Dermis microvascular lymphatic vessel endothelial cell (primary cell): ENCODE results near the gene AKR1C4. TPM values are rescaled to one million over a fixed set of nuclear protein-coding genes. Genes with fewer than 3 reads are reported as not detected.

Experiments used
- DNase-seq, 2 donors: peaks; one replicate each; pipeline versions ENCODE4 v3.0.0 to v3.0.0-alpha.2; 2010; ENCODE audit warnings: low read depth in 2 of 2
- total RNA-seq: library from RNA; depleted of rRNA; stranded (reverse); fragments of >200 nt; gene quantifications from 2 replicates; pipeline ENCODE4 v1.2.1, GENCODE V29; 2014

The AKR1C4 gene
- total RNA-seq, 1 donor from 2014 or later = not detected

DNA sequence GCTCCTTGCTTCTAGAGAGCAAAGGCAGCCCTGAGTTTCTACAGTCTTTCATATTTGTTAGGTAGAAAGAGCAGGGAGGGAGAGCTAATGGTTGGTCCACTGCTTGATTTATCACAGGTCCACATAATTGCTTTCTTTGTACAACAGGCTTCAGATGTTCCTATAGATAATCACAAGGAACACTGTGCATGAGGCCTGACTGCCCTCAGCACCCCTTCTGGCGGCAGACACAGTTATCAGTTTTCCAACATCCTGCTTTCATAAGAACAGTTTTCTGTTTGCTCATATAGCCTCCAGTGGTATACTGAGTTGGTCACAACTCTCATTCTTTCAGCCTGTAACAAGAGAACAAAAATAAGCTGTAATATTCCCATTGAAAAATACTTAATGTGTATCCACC, 69.7 kb downstream of the AKR1C4 start:
- no peak for DNase-seq

DNA sequence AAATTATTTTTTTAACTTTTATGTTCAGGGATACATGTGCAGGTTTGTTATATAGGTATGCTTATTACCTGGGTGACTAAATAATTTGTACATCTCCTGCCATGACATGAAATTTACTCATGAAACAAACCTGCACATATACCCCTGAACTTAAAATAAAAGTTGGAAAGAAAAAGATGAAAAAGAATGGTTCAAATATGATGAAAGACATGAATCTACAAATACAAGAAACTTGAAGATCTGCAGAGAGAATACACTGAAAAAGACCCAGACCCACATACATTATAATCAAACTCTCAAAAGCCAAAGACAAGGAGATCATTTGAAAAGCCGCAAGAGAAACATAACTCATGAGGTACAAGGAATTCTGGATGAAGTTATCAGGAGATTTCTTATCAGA, 70.2 kb downstream of the AKR1C4 start:
- no peak for DNase-seq

DNA sequence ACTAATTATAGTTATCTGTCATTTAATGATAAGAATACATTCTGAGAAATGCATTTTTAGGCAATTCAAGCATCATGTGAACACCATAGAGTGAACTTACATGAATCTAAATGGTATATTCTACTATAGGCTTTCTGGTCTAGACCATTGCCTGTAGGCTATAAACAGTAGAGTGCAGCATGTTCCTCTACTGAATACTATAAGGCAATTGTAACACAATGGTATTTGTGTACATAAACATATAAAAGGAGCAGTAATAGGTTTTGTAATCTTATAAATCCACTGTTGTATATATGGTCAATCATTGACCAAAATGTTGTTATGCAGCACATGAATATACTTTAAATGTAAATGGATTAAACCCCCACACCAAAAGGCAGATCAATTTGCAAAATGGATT, 71.6 kb downstream of the AKR1C4 start:
- no peak for DNase-seq

Other genes with a start within 250 kb of the AKR1C4 start
- 30.8 and 81.5 TPM in 2 replicates for gene AKR1C1, start 233.4 kb upstream of the AKR1C4 start, total RNA-seq
- 22.7 and 53.6 TPM in 2 replicates for gene AKR1C2, start 193.0 kb upstream of the AKR1C4 start, total RNA-seq
- 173 and 272 TPM in 2 replicates for gene AKR1C3, start 102.4 kb upstream of the AKR1C4 start, total RNA-seq
- not detected in 2 replicates for gene AKR1C8, start 11.7 kb upstream of the AKR1C4 start, total RNA-seq
- gene UCN3, start 168.1 kb downstream of the AKR1C4 start, total RNA-seq = not detected in 2 replicates
- not detected in 2 replicates for gene TUBAL3, start 208.0 kb downstream of the AKR1C4 start, total RNA-seq
- 20.0 and 20.7 TPM in 2 replicates for gene NET1, start 215.7 kb downstream of the AKR1C4 start, total RNA-seq